Astrocyte (in vitro differentiated cells and primary cell): ENCODE data around the gene PNRC2. TPM values are rescaled to one million over a fixed set of nuclear protein-coding genes. Genes with fewer than 3 reads are reported as not detected.
A peak's percentile ranks its signal among the peaks of the same experiment; 100 is the strongest.

ENCODE experiments used
- DNase-seq: peaks from one replicate; pipeline ENCODE4 v3.0.0-alpha.2; 2010; ENCODE audit warnings: low read depth
- FAIRE-seq: peaks from 2 replicates; lab custom pipeline; 2011; peaks lifted over from hg19 to GRCh38; lab: Jason Lieb, UNC
- H2AFZ ChIP-seq: 2 replicates; pipeline ENCODE4 v1.6.0; 2012; ENCODE audit warnings: low read depth, low read length, inconsistent platforms
- H3K27ac ChIP-seq: 2 replicates; pipeline ENCODE4 v1.5.1; 2011; ENCODE audit warnings: low read depth, low read length, inconsistent platforms
- H3K27me3 ChIP-seq: 2 replicates; pipeline ENCODE4 v1.6.0; 2011; ENCODE audit warnings: low read length, inconsistent platforms; ENCODE audit not compliant: insufficient read depth
- H3K36me3 ChIP-seq: 2 replicates; pipeline ENCODE4 v1.5.1; 2011; ENCODE audit warnings: low read length, inconsistent platforms; ENCODE audit not compliant: insufficient read depth
- H3K4me1 ChIP-seq: 2 replicates; pipeline ENCODE4 v1.5.1; 2011; ENCODE audit warnings: low read length, inconsistent platforms; ENCODE audit not compliant: insufficient read depth
- H3K4me2 ChIP-seq: 2 replicates; pipeline ENCODE4 v1.6.0; 2012; ENCODE audit warnings: low read length, inconsistent platforms
- H3K4me3 ChIP-seq: 2 replicates; pipeline ENCODE4 v1.5.1; 2011; ENCODE audit warnings: low read depth, mild to moderate bottlenecking, low read length, inconsistent platforms; ENCODE audit not compliant: insufficient read depth
- H3K79me2 ChIP-seq: 2 replicates; pipeline ENCODE4 v1.6.0; 2012; ENCODE audit warnings: mild to moderate bottlenecking, low read length, inconsistent platforms; ENCODE audit not compliant: insufficient read depth
- H3K9ac ChIP-seq: 2 replicates; pipeline ENCODE4 v1.6.0; 2012; ENCODE audit warnings: mild to moderate bottlenecking, low read length, inconsistent platforms
- H3K9me3 ChIP-seq: 2 replicates; pipeline ENCODE4 v1.5.1; 2012; ENCODE audit warnings: low read depth, mild to moderate bottlenecking, low read length, inconsistent platforms; ENCODE audit not compliant: insufficient read depth
- H4K20me1 ChIP-seq: 2 replicates; pipeline ENCODE4 v1.6.0; 2012; ENCODE audit warnings: low read length, inconsistent platforms; ENCODE audit not compliant: insufficient read depth
- H3K27ac Mint-ChIP-seq: one replicate; pipeline ENCODE4 v1.8.0; 2021; ENCODE audit warnings: mild to moderate bottlenecking, mixed read lengths; ENCODE audit not compliant: unreplicated experiment
- H3K27me3 Mint-ChIP-seq: one replicate; pipeline ENCODE4 v1.8.0; 2021; ENCODE audit warnings: low read depth, mixed read lengths; ENCODE audit not compliant: unreplicated experiment
- H3K36me3 Mint-ChIP-seq: one replicate; pipeline ENCODE4 v1.8.0; 2021; ENCODE audit warnings: low read depth, mixed read lengths; ENCODE audit not compliant: unreplicated experiment
- H3K4me1 Mint-ChIP-seq: one replicate; pipeline ENCODE4 v1.8.0; 2021; ENCODE audit warnings: low read depth, mixed read lengths; ENCODE audit not compliant: unreplicated experiment
- H3K4me3 Mint-ChIP-seq: one replicate; pipeline ENCODE4 v1.8.0; 2021; ENCODE audit warnings: mild to moderate bottlenecking, moderate library complexity, mixed read lengths; ENCODE audit not compliant: unreplicated experiment
- H3K9me3 Mint-ChIP-seq: one replicate; pipeline ENCODE4 v1.8.0; 2021; ENCODE audit warnings: mild to moderate bottlenecking, mixed read lengths; ENCODE audit not compliant: unreplicated experiment
- EZH2 ChIP-seq: IDR thresholded peaks from 2 replicates; pipeline ENCODE4 v1.6.1; 2012; ENCODE audit warnings: mild to moderate bottlenecking, low read length, inconsistent platforms; ENCODE audit not compliant: insufficient read depth
- total RNA-seq: library from RNA; stranded (reverse); gene quantifications from 2 replicates; pipeline ENCODE4 v1.2.1, GENCODE V29; 2021
- TF ChIP-seq, protein P1 (sequence below): IDR thresholded peaks from 2 replicates; pipeline ENCODE4 v1.5.1; 2011; ENCODE audit warnings: low read depth, mild to moderate bottlenecking, inconsistent platforms, low read length, moderate library complexity; ENCODE audit not compliant: insufficient read depth

Gene PNRC2
- total RNA-seq, 1 donor from 2014 or later = 83.8 TPM

DNA sequence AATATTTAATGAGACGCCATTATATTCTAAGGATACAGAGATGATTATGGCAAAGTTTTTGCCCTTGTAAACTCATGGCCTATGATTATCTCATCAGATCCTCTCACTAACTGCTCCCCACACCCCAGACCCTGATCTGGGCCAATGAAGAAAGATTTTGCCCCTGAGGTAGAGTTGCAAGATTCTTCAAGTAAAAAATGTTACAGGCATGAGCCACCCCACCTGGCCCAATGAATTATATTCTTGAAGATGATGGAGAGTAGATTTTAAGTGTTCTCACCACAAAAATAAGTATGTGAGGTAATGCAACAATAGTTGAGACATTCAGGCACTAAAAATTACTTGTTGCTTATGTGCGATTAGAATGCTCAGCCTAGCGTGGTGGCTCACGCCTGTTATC, 44.7 kb upstream of the PNRC2 start:
- Mint-ChIP-seq H3K9me3 (no peaks in the 10 kb centered on the region), H3K27ac (no peak overlapping the region), H3K27me3 (peaks cover 11% of the 10 kb centered on the region), H3K4me3 (no peak overlapping the region), H3K4me1 (no peaks in the 10 kb centered on the region), H3K36me3 (no peaks in the 10 kb centered on the region)
- Histone ChIP-seq H3K27ac (no peak overlapping the region), H3K4me1 (no peaks in the 10 kb centered on the region), H3K36me3 (no peaks in the 10 kb centered on the region), H3K27me3 (no peaks in the 10 kb centered on the region), H3K79me2 (no peaks in the 10 kb centered on the region), H2AFZ (no peak overlapping the region), H3K9me3 (no peaks in the 10 kb centered on the region), H4K20me1 (no peaks in the 10 kb centered on the region), H3K9ac (no peak overlapping the region), H3K4me3 (no peak overlapping the region), H3K4me2 (no peak overlapping the region)
- DNase-seq (no peak), FAIRE-seq (no peak)
- no peak for TF ChIP-seq EZH2
- TF ChIP-seq, protein P1, sequence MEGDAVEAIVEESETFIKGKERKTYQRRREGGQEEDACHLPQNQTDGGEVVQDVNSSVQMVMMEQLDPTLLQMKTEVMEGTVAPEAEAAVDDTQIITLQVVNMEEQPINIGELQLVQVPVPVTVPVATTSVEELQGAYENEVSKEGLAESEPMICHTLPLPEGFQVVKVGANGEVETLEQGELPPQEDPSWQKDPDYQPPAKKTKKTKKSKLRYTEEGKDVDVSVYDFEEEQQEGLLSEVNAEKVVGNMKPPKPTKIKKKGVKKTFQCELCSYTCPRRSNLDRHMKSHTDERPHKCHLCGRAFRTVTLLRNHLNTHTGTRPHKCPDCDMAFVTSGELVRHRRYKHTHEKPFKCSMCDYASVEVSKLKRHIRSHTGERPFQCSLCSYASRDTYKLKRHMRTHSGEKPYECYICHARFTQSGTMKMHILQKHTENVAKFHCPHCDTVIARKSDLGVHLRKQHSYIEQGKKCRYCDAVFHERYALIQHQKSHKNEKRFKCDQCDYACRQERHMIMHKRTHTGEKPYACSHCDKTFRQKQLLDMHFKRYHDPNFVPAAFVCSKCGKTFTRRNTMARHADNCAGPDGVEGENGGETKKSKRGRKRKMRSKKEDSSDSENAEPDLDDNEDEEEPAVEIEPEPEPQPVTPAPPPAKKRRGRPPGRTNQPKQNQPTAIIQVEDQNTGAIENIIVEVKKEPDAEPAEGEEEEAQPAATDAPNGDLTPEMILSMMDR = no peak

DNA sequence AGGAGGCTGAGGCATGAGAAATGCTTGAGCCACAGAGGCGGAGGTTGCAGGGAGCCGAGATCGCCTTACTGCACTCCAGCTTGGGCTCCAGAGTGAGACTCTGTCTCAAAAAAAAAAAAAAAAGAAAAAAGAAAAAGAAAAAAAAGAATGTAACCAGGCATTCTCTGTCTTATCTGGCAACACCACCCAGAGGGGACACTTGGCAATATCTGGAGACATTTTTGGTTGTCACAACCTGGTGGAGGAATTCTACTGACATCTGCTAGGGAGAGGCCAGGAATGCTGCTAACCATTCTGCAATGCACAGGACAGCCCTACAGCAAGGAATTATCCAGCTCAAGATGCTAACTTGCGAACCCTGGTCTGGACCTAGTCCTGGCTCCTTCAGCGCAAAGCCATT, 44.2 kb upstream of the PNRC2 start:
- H3K4me2 ChIP-seq = no peak overlapping the region
- DNase-seq (no peak), FAIRE-seq (no peak)
- Mint-ChIP-seq H3K27ac (no peak overlapping the region), H3K27me3 (peaks cover 8% of the 10 kb centered on the region), H3K36me3 (no peaks in the 10 kb centered on the region), H3K4me3 (no peak overlapping the region), H3K4me1 (no peaks in the 10 kb centered on the region), H3K9me3 (no peaks in the 10 kb centered on the region)
- no peak overlapping the region for H3K9ac ChIP-seq
- H3K79me2 ChIP-seq = no peaks in the 10 kb centered on the region
- TF ChIP-seq EZH2 = no peak
- TF ChIP-seq, protein P1 = no peak
- no peak overlapping the region for H3K27ac ChIP-seq
- H4K20me1 ChIP-seq = no peaks in the 10 kb centered on the region
- no peaks in the 10 kb centered on the region for H3K27me3 ChIP-seq
- no peaks in the 10 kb centered on the region for H3K9me3 ChIP-seq
- H3K4me1 ChIP-seq = no peaks in the 10 kb centered on the region
- no peaks in the 10 kb centered on the region for H3K36me3 ChIP-seq
- no peak overlapping the region for H3K4me3 ChIP-seq
- H2AFZ ChIP-seq = no peak overlapping the region

DNA sequence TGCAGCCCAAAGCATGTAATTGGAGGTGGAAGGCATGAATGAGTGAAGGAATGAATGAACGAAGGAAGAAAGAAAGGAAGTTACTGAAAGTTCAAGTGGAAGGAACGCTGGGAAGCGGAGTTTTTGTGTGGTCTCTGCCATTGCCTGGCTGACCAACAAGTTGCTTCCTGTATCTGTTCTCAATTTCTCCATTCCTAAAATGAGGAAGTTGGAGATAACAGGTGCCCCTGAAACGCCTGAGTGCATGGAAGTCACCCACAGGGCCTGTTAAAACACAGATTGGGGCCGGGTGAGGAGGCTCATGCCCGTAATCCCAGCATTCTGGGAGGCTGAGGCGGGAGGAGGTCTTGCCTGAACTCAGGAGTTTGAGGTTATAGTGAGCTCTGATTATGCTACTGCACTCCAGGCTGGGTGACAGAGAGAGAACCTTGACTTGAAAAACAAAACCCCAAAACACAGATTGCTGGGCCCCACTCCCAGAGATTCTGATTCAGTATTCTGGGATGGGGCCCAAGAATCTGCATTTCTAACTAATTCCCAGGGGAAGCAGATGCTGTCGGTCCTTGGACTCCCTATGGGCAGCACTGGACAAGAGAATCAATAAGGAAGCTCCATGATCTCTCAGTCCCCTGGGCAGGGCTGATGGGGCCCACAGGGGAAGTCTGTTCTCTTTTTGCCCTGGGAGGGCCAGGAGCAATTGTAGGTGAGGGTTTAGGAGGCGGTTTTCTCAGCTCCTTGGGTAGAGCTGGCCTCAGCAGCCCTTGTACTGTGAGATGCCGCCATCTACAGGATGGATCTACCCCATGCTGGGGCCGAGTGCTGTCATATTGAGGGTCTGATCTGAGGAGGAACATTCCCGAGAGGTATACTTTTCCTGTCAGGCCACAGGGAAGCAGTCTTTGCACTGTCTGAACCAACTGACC, 43.2 kb upstream of the PNRC2 start:
- Mint-ChIP-seq H3K36me3 (no peaks in the 10 kb centered on the region), H3K9me3 (no peaks in the 10 kb centered on the region), H3K4me1 (no peaks in the 10 kb centered on the region), H3K27me3 (peaks cover 7% of the 10 kb centered on the region), H3K27ac (no peak overlapping the region), H3K4me3 (no peak overlapping the region)
- H3K27me3 ChIP-seq = no peaks in the 10 kb centered on the region
- no peaks in the 10 kb centered on the region for H3K9me3 ChIP-seq
- peak overlapping the region; percentile 24 for H2AFZ ChIP-seq
- H3K79me2 ChIP-seq = no peaks in the 10 kb centered on the region
- no peaks in the 10 kb centered on the region for H3K4me1 ChIP-seq
- H3K27ac ChIP-seq = no peak overlapping the region
- FAIRE-seq (no peak), DNase-seq (peak; percentile 38)
- H3K9ac ChIP-seq = no peak overlapping the region
- TF ChIP-seq EZH2 = no peak
- TF ChIP-seq, protein P1 = peak; percentile 57
- H4K20me1 ChIP-seq = no peaks in the 10 kb centered on the region
- H3K4me3 ChIP-seq = no peak overlapping the region
- no peaks in the 10 kb centered on the region for H3K36me3 ChIP-seq
- no peak overlapping the region for H3K4me2 ChIP-seq
